Purkinje cell (primary cell): ENCODE data around the gene MVK. TPM values are rescaled to one million over a fixed set of nuclear protein-coding genes. Genes with fewer than 3 reads are reported as not detected.

Source experiments
- polyA plus RNA-seq: library from polyadenylated mRNA; unstranded; fragments of >200 nt; fragmentation: Nextera tagmentation; gene quantifications from 2 replicates; pipeline ENCODE4 v1.2.1, GENCODE V29; 2014

MVK gene
- 1.4 and 2.7 TPM in 2 replicates for polyA plus RNA-seq

DNA sequence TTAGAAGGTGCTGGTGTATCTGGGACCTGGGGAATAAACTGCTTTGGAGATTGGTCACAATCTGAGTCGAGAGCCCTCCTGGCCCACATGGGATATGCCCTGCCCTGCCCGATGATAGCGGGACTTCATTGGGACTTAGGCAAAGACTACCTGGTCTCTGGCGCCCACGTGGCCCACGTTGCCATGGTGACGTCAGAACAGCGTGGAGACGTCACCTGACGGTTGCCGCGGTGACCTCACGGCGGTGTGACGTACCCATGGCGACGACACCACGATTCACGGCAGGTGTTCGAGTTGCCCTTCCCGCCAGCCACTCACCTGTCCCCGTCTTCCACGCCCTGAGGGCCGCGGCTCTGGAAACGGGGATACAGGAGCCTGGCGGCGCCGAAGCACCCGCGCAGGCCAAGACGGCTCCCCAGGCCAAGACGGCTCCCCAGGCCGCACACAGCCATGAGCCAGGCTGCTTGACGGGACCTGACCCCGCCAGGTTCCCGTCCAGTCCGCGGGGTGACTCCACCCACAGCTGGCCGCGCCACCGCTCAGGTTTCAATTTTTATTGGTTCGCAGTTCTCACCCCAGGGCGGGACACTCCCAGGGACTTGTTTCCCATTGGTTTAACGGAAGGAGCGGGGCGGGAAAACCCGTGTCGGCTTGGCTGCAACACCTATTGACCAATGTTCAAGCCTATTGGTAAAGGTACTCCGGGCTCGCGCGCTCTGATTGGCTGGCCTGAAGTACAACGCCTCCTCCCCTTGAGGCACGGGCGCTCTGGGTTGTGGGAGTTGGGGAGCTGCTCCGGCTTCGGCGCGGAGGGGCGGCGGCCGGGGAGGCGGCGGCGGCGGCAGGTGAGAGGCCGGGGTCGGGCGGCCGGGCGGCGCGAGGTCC, at the start of gene MVK, which contains the start of gene MMAB:
Gene MVK (plus strand): TSS at position 766 of the 885 bp plus-strand sequence. CDS start 1,029 bp downstream, outside the sequence.
Gene MMAB (minus strand): TSS at position 476 of the 885 bp plus-strand sequence. CDS start 24 bp downstream, at position 452.

Other genes with a start within 250 kb of the MVK start
- not detected in 2 replicates for gene MYO1H, start 225.9 kb upstream of the MVK start, polyA plus RNA-seq
- gene KCTD10, start 96.5 kb upstream of the MVK start, polyA plus RNA-seq, result 8.3 and 8.8 TPM in 2 replicates
- 9.9 and 16.1 TPM in 2 replicates for gene UBE3B, start 96.2 kb upstream of the MVK start, polyA plus RNA-seq
- 11.9 and 17.4 TPM in 2 replicates for gene MMAB, start 290 bp upstream of the MVK start, polyA plus RNA-seq
- 45.3 and 72.9 TPM in 2 replicates for gene FAM222A, start 140.0 kb downstream of the MVK start, polyA plus RNA-seq